Gastrocnemius medialis (tissue), 4 donors: ENCODE measurements around the gene PLCL1. TPM values are rescaled to one million over a fixed set of nuclear protein-coding genes. Genes with fewer than 3 reads are reported as not detected.

Experiments used
- ATAC-seq, 2 donors: fragments of 150-250 bp; one replicate each; pipeline ENCODE4 v1.9.1; 2016
- DNase-seq, 2 donors: peaks; one replicate each; pipeline ENCODE4 v3.0.0-alpha.2; 2019
- H3K27ac ChIP-seq, 4 donors: fragments of 200-600 bp; sonication (generic); 1 replicate in 1 of 4; 2 replicates in 3 of 4; pipeline ENCODE4 v1.5.1; 2016 to 2018; ENCODE audit warnings: mild to moderate bottlenecking in 2 of 4, moderate library complexity in 1 of 4
- H3K27me3 ChIP-seq, 3 donors: fragments of 200-600 bp; sonication (generic) in 2 of 3; 1 replicate in 1 of 3; 2 replicates in 2 of 3; pipeline versions ENCODE4 v1.5.1 to v1.6.0; 2016 to 2019; ENCODE audit warnings: mild to moderate bottlenecking in 1 of 3, moderate library complexity in 1 of 3
- H3K36me3 ChIP-seq, 2 donors: fragments of 200-600 bp; sonication (generic) in 1 of 2; one replicate each; pipeline ENCODE4 v1.5.1; 2017 to 2018
- H3K4me1 ChIP-seq, 2 donors: fragments of 200-600 bp; sonication (generic) in 1 of 2; one replicate each; pipeline ENCODE4 v1.5.1; 2016 to 2017; ENCODE audit warnings: mild to moderate bottlenecking in 2 of 2
- H3K4me3 ChIP-seq, 4 donors: fragments of 200-600 bp; sonication (generic) in 3 of 4; 1 replicate in 1 of 4; 2 replicates in 3 of 4; pipeline ENCODE4 v1.5.1; 2016 to 2019; ENCODE audit warnings: mild to moderate bottlenecking in 2 of 4
- H3K9me3 ChIP-seq, 3 donors: fragments of 200-600 bp; sonication (generic) in 2 of 3; 1 replicate in 1 of 3; 2 replicates in 2 of 3; pipeline ENCODE4 v1.5.1; 2016 to 2019
- CTCF ChIP-seq, 5 experiments: fragments of 450-650 bp in 3 of 5; fragments of 200-600 bp in 2 of 5; sonication (generic) in 2 of 5; IDR thresholded peaks in 4 of 5; conservative IDR thresholded peaks in 1 of 5; 1 replicate in 4 of 5; 2 replicates in 1 of 5; pipeline ENCODE4 v1.5.1; 2016 to 2019; ENCODE audit warnings: antibody characterized with exemption in 5 of 5, mild to moderate bottlenecking in 3 of 5, moderate library complexity in 3 of 5
- POLR2A ChIP-seq, 2 donors: fragments of 450-650 bp; IDR thresholded peaks; one replicate each; pipeline ENCODE4 v1.6.1; 2017; ENCODE audit warnings: antibody characterized with exemption in 2 of 2, mild to moderate bottlenecking in 2 of 2, moderate library complexity in 2 of 2
- in situ Hi-C, 4 donors: fragments of 200-750 bp; cut with MboI; loops; one replicate each; pipeline versions ENCODE4 v1.15.0 to v1.8.0; 2017; ENCODE audit warnings: low sequenced_read_pairs in 4 of 4
- intact Hi-C: fragments of 100-400 bp; cut with DNase I; formaldehyde crosslinking; loops from one replicate; pipeline ENCODE4 v1.15.1; 2023; ENCODE audit warnings: low total_unique reads
- total RNA-seq, 4 donors: library from RNA; depleted of rRNA; stranded (reverse); fragments of >200 nt; gene quantifications; one replicate each; pipeline versions ENCODE4 v1.1.0 to v1.2.3, GENCODE V29; 2016

Gene PLCL1
- total RNA-seq, 4 donors from 2014 or later, result 5.9 to 10.7 (median 9.8) TPM

GRCh38 chr2:198073253-198073652 lies 268.9 kb downstream of the PLCL1 start:
- intact Hi-C loops (no loop called here), in situ Hi-C loops (no loop called here)
- DNase-seq, result no peak
- Histone ChIP-seq H3K9me3 (no peaks in the 10 kb centered on the region), H3K27ac (no peak overlapping the region), H3K4me3 (no peak overlapping the region), H3K27me3 (no peaks in the 10 kb centered on the region), H3K36me3 (no peaks in the 10 kb centered on the region), H3K4me1 (no peaks in the 10 kb centered on the region)
- no peak for ATAC-seq
- TF ChIP-seq CTCF (IDR thresholded peaks at IDR 0.05 in 4 of 5, conservative IDR thresholded peaks at IDR 0.05 in 1 of 5) (no peak), POLR2A (IDR thresholded peaks at IDR 0.05) (no peak)

- in situ Hi-C loops, result no loop called here
- no peaks in the 10 kb centered on the region for H3K27me3 ChIP-seq
- no peak for DNase-seq
- no peaks in the 10 kb centered on the region for H3K4me1 ChIP-seq
- H3K27ac ChIP-seq, result no peak overlapping the region
- no peaks in the 10 kb centered on the region for H3K9me3 ChIP-seq
- TF ChIP-seq CTCF (IDR thresholded peaks at IDR 0.05 in 4 of 5, conservative IDR thresholded peaks at IDR 0.05 in 1 of 5), result no peak
- no peak for TF ChIP-seq POLR2A (IDR thresholded peaks at IDR 0.05)
- no peak for ATAC-seq
- no peak overlapping the region for H3K4me3 ChIP-seq
- H3K36me3 ChIP-seq, result no peaks in the 10 kb centered on the region
- intact Hi-C loops, result no loop called here
Measured at GRCh38 chr2:198077477-198077876, 273.1 kb downstream of the PLCL1 start.

- no peaks in the 10 kb centered on the region for H3K9me3 ChIP-seq
- ATAC-seq, result no peak
- no peaks in the 10 kb centered on the region for H3K36me3 ChIP-seq
- in situ Hi-C loops (no loop called here), intact Hi-C loops (no loop called here)
- no peak for DNase-seq
- no peaks in the 10 kb centered on the region for H3K4me1 ChIP-seq
- no peaks in the 10 kb centered on the region for H3K27me3 ChIP-seq
- no peak overlapping the region for H3K27ac ChIP-seq
- TF ChIP-seq CTCF (IDR thresholded peaks at IDR 0.05 in 4 of 5, conservative IDR thresholded peaks at IDR 0.05 in 1 of 5) (no peak), POLR2A (IDR thresholded peaks at IDR 0.05) (no peak)
- H3K4me3 ChIP-seq, result no peak overlapping the region
Measured at GRCh38 chr2:198080879-198081765, 276.7 kb downstream of the PLCL1 start.

GRCh38 chr2:198084156-198084555 lies 279.8 kb downstream of the PLCL1 start:
- intact Hi-C loops, result no loop called here
- H3K27ac ChIP-seq, result no peak overlapping the region

More at GRCh38 chr2:198084156-198084555, 279.8 kb downstream of the PLCL1 start:
- ATAC-seq (no peak), DNase-seq (no peak)
- Histone ChIP-seq H3K9me3 (no peaks in the 10 kb centered on the region), H3K27me3 (no peaks in the 10 kb centered on the region), H3K4me1 (no peaks in the 10 kb centered on the region), H3K36me3 (no peaks in the 10 kb centered on the region), H3K4me3 (no peak overlapping the region)
- in situ Hi-C loops, result no loop called here
- TF ChIP-seq POLR2A (IDR thresholded peaks at IDR 0.05) (no peak), CTCF (IDR thresholded peaks at IDR 0.05 in 4 of 5, conservative IDR thresholded peaks at IDR 0.05 in 1 of 5) (no peak)
